ENCODE results near the gene OSER1.
"Not testable (repeated sequence)": the region's sequence is repeated elsewhere in the genome, so short reads cannot be mapped to it uniquely, and the experiment has no call there.

OSER1 gene

DNA sequence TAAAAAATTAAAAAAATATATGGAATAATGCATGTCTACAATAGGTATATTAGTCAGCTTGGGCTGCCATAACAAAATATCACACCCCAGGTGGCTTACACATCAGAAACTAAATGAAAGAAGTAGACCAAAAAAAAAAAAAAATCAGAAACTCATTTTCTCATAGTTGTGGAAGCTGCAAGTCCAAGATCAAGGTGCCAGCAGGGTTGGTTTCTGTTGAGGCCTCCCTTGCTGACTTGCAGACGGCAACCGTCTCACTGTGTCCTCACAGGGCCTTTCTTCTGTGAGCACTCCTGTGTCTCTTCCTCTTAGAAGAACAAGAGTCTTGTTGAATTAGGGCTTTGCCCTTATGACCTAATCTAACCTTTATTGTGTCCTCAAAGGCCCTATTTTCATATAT lies 25.1 kb upstream of the OSER1 start:
- no peak for TF ChIP-seq CTCF (IDR thresholded peaks at IDR 0.05; ENCODE audit: low read depth, low read length)
- H3K4me3 ChIP-seq (replicated peaks in 1 of 2; ENCODE audit: low read depth in 2 of 2, low read length in 2 of 2): no peak overlapping the region
- DNase-seq (ENCODE audit: low read depth in 2 of 2): no peak

GRCh38 chr20:44234566-44235317 lies 24.2 kb upstream of the OSER1 start:
- TF ChIP-seq CTCF (IDR thresholded peaks at IDR 0.05; ENCODE audit: low read depth, low read length): no peak
- DNase-seq (ENCODE audit: low read depth in 2 of 2): no peak
- H3K4me3 ChIP-seq (replicated peaks in 1 of 2; ENCODE audit: low read depth in 2 of 2, low read length in 2 of 2): no peak overlapping the region

GRCh38 chr20:44233436-44234016 lies 23.0 kb upstream of the OSER1 start:
- no peak for DNase-seq (ENCODE audit: low read depth in 2 of 2)
- no peak for TF ChIP-seq CTCF (IDR thresholded peaks at IDR 0.05; ENCODE audit: low read depth, low read length)
- no peak overlapping the region for H3K4me3 ChIP-seq (replicated peaks in 1 of 2; ENCODE audit: low read depth in 2 of 2, low read length in 2 of 2)

GRCh38 chr20:44232469-44232856 lies 21.9 kb upstream of the OSER1 start:
- DNase-seq (ENCODE audit: low read depth in 2 of 2); H3K4me3 ChIP-seq (replicated peaks in 1 of 2; ENCODE audit: low read depth in 2 of 2, low read length in 2 of 2): not testable (repeated sequence)

DNA sequence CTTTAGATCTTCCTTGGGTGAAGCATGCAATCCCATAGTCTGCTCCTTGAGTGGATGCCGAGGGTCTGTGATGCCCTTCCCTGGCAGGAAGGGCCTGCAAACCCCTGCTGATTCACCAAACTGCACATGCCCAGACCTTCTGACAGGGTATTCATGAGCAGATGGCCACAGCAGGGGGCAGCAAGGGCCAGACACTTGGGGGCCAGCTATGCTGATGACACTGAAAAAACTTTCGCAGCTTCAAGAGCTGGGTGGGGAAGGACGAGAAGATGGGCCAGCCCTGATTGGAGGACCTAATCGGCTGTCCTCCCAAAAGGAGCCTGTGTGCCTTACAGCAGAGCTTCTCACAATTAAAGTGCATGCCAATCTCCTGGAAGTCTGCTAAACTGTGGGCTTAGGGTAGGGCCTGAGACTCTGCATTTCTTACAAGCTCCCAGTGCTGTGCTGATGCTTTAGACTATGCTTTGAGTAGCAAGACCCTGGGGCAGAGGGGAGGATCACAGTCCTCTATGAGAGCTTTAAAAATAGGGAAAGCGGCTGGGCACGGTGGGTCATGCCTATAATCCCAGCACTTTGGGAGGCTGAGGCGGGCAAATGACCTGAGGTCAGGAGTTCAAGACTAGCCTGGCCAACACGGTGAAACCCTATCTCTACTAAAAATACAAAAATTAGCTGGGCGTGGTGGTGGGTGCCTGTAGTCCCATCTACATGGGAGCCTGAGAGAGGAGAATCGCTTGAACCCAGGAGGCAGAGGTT lies 21.3 kb upstream of the OSER1 start:
- H3K4me3 ChIP-seq (replicated peaks in 1 of 2; ENCODE audit: low read depth in 2 of 2, low read length in 2 of 2): no peak overlapping the region
- DNase-seq (ENCODE audit: low read depth in 2 of 2): no peak
- TF ChIP-seq CTCF (IDR thresholded peaks at IDR 0.05; ENCODE audit: low read depth, low read length): no peak

GRCh38 chr20:44231193-44231592 lies 20.6 kb upstream of the OSER1 start:
- TF ChIP-seq CTCF (IDR thresholded peaks at IDR 0.05; ENCODE audit: low read depth, low read length): no peak
- no peak for DNase-seq (ENCODE audit: low read depth in 2 of 2)
- H3K4me3 ChIP-seq (replicated peaks in 1 of 2; ENCODE audit: low read depth in 2 of 2, low read length in 2 of 2): no peak overlapping the region

Data from cardiac fibroblast (primary cell).